HL-60/S4 treated with phorbol 12-myristate 13-acetate at 8.2 ng/mL for 4 days and 3 days (cell line): ENCODE measurements around the gene ZNF546.
"Not testable (repeated sequence)": the region's sequence is repeated elsewhere in the genome, so short reads cannot be mapped to it uniquely, and the experiment has no call there.

ENCODE experiments used
- in situ Hi-C: fragments of 300-500 bp; cut with MboI; formaldehyde crosslinking; loops from 2 replicates; pipeline ENCODE4 v1.15.0; 2022; ENCODE audit warnings: low sequenced_read_pairs

Gene ZNF546

DNA sequence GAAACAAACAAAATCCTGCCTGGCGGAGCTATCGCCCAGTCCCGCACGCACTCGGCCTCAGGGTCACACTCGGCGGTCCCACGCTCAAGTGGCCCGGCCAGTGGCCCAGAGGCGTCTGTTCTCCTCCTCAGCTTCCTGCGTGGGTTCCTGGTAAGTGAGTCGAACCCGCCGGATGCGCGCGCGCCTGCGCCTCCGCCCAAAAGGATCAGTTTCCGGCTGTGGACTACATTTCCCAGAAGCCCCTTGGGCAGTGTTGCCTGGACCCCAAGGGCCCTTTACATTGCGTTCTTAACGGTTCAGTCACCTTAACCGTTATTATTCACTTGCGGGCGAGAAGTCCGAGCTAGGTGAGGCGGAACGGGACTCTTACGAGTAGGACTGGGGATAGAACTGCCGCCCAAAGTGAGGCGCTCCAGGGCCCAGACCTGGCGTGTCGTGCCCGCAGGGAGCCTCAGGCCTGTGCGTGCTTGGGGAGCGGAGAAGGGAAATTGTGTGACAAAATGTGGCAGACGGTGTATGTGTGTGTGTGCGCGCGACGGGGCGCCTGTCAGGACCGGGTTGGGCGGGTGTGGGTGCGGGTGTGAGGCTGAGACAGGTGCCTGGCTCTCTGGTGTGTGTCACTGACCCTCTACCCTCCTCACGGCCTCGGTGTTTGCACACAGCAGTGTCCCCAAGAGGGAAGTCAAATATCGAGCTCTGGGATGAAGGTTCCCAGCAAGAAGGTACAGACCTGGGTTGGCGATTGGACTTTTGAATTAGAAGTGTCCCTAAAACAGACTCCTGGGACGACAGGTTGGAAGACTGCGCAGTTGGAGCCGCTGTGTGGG lies at the start of gene ZNF546:
ZNF546 (plus strand) TSS at position 250 of the 827 bp plus-strand sequence. CDS start 1,267 bp downstream, outside the sequence.
- in situ Hi-C loops = no loop called here

DNA sequence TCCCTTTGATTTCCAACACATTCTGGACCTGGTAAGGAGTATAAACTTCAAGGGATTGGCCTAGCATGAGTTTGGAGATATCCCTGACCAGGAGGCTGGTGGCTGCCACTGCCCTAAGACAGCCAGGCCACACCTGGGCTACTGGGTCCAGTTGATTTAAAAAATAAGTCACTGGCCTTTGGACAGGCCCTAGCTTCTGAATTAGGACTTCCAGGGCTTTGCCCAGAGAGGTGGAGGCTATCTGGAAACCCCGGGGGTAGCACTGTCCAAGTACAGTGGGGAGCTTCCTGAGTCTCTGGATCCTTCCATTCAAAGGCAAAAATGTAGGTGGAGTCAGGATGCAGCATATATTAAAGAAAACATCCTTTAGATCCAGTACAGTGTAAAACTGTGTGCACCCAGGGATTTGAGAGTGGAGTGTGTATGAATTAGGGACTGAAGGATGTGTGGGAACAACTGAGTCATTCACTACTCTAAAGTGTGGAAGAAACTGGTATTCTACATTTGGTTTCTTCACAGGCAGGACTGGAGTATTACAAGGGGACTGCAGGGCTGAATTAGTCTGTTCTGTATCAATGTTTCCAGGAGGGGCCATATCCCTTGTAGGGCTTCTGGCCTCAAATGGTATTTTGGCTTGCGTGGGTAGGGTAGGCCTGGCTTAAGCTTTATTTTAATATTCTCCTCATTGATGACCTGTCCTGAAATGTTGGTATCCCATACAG lies 47.7 kb upstream of the ZNF546 start:
- in situ Hi-C loops = no loop called here

DNA sequence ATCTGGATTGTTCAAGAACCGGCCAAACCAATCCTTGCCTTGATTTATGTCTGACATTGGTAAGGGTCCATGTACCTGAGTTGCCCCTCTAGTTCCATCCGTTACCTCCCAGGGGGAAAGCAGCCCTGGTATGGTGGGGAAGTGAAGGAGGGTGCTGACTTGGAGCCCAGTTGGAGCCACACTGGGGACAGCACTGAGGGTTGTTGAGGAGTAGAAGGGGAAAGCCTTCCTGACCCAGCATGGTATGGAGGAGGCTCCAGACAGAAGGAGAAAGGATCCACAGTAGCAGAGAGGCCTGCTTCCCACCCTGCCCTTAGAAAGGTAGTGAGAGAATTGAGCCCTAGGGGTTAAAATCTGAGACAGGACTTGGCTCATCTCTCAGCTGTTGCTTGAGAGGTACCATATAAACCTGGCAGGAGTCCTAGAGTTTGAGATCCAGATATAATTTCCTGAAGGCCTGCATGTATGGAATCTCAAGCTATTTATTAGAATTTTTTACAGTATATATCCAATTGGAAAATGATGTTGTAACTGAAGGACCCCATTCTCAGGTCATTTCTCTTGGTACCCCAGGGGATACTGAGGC lies 45.7 kb upstream of the ZNF546 start:
- in situ Hi-C loops = no loop called here

DNA sequence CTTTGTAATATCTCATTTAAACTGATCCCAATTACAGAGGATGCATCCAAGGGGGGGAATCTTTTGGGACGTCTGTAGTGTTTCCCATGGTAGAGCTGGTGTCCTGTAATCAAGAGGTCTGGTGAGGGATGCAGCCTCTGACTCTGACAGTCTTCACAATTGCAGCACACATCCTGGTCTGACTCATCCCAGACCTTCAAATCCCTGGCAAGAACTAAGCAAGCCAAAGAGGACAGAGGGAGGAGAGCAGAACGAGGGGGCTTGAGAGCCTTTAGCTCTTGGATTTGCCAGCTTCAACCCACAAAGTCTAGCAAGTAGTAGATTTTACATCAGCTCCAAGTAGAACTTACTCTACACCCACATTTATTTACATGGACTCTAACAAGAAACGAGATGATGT lies 45.2 kb upstream of the ZNF546 start:
- in situ Hi-C loops = no loop called here

DNA sequence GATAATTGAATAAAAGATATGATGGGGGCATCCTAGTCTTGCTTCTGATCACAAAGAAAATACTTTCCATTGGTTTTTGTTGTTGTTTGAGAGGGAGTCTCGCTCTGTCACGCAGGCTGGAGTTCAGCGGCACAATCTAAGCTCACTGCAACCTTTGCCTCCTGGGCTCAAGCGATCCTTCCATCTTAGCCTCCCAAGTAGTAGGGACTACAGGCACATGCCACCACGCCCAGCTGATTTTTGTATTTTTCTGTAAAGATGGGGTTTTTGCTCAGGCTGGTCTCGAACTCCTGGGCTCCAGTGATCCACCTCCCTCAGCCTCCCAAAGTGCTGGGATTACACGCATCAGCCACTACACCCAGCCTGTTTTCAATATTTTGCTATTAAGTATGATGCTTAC lies 42.9 kb upstream of the ZNF546 start:
- in situ Hi-C loops = no loop called here

DNA sequence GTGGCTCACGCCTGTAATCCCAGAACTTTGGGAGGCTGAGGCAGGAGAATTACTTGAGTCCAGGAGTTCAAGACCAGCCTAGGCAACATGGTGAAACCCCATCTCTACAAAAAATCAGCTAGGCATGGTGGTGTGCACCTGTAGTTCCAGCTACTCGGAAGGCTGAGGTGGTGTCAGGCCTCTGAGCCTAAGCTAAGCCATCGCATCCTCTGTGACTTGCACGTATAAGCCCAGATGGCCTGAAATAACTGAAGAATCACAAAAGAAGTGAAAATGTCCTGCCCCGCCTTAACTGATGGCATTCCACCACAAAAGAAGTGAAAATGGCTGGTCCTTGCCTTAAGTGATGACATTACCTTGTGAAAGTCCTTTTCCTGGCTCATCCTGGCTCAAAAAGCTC lies 39.0 kb upstream of the ZNF546 start:
- in situ Hi-C loops = not testable (repeated sequence)

DNA sequence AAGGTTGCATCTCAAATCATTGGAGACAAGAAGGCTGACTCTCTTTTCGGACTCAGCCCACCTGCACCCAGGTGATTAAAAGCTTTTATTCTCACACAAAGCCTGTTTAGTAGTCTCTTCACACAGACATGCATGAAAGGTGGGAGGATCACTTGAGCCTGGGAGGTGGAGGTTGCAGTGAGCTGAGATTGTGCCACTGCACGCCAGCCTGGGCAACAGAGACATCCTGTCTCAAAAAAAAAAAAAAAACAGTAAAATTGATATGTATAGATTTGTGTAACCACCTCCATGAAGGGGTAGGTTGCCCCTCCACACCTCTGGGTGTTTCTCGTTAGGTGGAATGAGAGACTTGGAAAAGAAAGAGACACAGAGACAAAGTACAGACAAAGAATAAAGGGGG lies 37.9 kb upstream of the ZNF546 start:
- in situ Hi-C loops = not testable (repeated sequence)

DNA sequence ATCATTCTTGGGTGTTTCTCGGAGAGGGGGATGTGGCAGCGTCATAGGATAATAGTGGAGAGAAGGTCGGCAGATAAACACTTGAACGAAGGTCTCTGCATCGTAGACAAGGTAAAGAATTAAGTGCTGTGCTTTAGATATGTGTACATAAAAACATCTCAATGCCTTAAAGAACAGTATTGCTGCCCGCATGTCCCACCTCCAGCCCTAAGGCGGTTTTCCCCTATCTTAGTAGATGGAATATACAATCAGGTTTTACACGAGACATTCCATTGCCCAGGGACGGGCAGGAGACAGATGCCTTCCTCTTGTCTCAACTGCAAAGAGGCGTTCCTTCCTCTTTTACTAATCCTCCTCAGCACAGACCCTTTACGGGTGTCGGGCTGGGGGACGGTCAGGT lies 37.5 kb upstream of the ZNF546 start:
- in situ Hi-C loops = not testable (repeated sequence)

DNA sequence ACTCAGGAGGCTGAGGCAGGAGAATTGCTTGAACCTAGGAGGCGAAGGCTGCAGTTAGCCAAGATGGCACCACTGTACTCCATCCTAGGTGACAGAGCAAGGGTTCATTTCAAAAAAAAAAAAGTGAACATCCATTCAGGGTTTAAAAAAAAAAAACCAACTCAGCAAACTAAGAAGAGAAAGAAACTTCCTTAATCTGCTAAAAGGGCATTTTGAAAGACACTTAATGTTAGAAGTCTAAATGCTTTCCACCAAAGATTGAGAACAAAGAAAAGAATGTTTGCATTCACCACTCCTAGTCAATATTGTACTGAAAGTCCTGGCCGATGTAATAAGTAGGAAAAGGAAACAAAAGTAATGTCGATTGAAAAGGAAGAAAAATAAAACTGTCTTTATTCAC lies 33.0 kb upstream of the ZNF546 start:
- in situ Hi-C loops = no loop called here

DNA sequence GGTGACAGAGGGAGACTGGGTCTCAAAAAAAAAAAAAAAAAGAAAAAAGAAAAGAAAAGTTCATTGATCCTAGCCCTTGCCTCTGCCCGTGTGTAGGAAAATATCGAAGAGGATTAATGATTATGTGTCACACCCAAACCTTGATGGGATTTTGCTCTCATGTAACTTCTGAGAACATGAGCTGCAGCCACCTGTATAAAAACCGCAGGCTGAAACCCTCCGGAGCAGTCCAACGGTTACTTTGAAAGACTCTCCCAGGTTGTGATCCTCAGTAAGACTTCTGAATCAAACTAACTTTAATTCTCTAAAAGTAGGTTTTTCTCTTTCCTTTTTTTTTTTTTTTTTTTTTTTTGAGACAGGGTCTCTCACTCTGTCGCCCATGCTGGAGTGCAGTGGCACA lies 30.2 kb upstream of the ZNF546 start:
- in situ Hi-C loops = no loop called here

DNA sequence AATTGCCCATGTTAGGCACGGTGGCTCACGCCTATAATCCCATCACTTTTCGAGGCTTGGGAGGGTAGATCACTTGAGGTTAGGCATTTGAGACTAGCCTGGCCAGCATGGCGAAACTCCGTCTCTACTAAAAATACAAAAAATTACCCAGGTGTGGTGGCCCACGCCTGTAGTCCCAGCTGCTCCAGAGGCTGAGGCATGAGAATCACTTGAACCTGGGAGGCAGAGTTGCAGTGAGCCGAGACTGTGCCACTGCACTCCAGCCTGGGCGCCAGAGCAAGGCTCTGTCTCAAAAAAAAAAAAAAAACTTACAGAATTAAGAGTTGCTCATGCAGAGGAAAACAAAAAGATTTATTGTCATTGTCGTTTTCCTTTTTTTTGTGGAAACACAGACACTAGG lies 29.3 kb upstream of the ZNF546 start:
- in situ Hi-C loops = no loop called here

DNA sequence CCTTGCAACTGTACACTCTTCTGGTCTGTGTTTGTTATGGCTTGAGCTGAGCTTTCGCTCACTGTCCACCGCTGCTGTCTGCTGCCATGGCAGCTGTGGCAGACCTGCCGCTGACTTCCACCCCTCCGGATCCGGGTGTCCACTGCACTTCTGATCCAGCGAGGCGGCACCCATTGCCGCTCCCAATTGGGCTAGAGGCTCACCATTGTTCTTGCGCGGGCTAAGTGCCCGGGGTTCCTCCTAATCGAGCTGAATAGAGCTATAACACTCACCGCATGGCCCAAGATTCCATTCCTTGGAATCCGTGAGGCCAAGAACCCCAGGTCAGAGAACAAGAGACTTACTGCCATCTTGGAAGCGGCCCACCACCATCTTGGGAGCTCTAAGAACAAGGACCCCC lies 28.1 kb upstream of the ZNF546 start:
- in situ Hi-C loops = no loop called here

DNA sequence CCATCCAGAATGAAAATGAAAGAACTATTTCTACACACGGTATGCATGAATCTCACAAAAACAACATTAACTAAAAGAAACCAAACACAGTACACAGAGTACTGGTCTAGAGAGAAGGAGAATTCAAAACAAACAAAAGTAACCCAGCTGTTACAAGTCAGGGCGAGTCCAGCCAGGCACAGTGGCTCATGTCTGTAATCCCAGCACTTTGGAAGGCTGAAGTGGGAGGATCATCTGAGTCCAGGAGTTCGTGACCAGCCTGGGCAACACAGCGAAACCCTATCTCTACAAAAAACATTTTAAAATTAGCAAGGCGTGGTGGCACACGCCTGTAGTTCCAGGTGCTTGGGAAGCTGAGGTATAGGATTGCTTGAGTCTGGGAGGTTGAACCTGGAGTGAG lies 27.6 kb upstream of the ZNF546 start:
- in situ Hi-C loops = no loop called here

DNA sequence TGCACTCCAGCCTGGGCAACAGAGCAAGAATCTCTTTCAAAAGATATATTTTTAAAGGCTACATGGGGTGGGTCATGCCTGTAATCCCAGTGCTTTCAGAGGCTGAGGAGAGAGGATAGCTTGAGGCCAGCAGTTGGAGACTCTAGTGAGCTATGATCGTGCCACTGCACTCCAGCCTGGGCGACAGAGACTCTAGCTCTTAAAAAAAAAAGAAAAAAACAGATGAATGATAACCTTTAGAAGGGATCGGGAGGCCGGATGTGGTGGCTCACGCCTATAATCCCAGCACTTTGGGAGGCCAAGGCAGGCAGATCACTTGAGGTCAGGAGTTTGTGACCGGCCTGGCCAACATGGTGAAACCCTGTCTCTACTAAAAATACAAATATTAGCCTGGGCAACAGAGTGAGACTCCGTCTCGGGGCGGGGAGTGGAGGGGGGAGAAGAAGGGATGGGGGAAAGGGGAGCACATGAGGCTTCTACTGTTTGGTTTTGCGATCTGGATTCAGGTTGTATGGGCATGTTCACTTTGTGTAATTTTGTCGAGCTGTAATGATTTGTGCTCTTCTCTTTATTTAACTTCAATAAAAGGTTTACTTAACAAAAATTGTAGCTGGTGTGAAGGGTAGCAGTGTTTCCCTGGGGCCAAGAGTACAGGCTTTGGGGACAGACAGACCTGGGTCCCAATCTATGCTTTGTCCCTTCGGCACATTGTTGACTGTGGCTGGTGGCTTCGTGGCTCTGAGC lies 27.0 kb upstream of the ZNF546 start:
- in situ Hi-C loops = no loop called here

DNA sequence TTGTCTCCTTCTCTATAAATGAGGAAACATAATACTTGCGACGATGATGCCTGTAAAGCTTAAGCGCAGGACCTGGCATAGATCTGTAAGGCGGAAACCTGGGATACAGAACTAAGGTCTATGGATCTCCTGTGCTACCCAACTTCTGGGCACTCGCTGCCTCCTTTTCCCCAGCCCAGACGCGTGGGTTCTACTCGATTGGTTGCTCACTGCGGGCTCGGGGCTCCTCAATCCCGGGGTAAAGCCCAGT lies 26.5 kb upstream of the ZNF546 start:
- in situ Hi-C loops = no loop called here

DNA sequence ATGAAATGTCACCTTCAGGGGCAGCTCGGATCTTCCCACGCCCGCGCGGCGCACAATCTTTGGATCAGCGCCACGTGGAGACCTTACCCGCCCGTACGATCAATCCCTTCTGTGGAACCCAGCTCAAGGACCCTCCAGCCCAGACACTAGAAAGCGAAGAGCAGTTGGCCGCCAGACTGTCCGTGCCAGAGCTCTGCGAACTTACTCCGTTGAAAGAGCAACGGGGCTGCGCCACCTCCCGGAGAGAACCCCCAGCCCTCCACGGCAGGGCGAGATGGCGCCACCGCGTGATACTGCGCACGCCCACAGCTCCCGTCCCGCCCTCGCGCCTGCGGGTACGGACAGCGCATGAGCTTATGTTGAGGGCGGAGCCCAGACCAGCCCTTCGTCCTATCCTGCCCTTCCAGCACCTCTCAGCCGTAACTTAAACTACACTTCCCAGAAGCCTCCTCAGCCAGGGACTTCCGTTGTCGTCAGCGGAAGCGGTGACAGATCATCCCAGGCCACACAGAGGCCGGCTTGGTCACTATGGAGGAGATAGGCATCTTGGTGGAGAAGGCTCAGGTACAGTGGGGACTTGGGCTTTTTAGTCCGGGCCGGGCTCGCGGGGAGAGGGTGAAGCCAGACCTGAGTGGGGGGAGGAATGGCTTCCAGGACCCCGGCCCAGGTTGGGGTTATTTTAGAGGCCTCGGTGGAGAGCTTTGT lies 26.0 kb upstream of the ZNF546 start, which contains the start of gene PSMC4:
PSMC4 (plus strand) TSS at position 491 of the 705 bp plus-strand sequence; CDS start at position 529, 38 bp downstream.
- in situ Hi-C loops = no loop called here

DNA sequence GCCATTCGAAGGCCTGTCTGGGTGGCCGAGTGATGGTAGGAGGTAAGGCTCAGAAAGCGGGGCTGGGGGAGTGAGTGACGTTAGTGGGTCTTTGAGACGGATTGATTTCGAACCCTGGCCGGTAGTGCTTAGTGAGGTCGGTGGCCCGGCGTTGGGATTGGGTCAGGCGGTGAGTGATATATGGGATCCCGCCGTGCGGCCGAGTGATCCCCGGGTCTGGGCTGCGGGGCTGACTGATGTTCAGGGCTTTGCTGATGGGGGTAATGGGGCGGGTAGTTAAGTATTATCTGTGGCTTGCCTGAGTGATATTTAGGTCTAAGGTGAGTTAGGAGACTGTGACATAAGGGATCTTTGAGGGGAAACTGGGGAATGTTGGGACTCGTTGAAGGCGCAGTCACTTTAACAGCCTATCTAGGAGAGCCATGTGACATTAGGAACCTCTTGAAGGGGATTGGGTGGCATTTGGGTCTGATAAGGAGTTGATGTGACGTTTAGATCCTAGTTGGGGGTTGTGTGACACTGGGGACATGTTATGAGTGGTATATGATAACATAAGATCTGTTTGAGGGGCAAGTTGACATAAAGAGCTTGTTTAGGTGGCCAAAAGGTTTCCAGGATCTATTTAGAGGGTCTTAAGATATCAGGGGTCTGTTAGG lies 25.4 kb upstream of the ZNF546 start:
- in situ Hi-C loops = no loop called here

DNA sequence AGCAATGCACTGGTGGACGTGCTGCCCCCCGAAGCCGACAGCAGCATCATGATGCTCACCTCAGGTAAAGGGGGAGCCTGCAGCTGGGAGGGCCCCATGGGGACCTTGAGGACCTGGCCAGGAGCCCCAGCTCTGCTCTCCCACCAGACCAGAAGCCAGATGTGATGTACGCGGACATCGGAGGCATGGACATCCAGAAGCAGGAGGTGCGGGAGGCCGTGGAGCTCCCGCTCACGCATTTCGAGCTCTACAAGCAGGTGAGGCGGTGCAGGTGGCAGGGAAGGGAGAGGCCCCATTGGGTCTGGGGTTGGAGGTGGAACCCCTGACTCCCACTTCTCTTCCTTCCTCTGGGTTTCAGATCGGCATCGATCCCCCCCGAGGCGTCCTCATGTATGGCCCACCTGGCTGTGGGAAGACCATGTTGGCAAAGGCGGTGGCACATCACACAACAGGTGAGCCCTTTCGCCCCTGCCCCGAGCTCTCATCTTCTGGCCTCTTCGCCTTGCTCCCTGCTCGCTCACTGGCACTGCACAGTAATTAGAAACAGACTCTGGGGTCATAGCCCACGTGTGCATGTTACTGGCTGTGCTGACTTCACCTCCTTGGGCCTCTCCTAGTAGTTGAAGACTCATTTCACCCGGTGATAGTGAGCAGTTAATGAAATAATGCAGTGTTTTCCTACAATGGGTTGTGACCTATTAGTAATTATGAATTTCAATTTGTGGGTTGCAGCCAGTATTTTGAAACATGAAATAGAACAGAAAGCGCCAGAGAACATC lies 22.3 kb upstream of the ZNF546 start:
- in situ Hi-C loops = no loop called here

DNA sequence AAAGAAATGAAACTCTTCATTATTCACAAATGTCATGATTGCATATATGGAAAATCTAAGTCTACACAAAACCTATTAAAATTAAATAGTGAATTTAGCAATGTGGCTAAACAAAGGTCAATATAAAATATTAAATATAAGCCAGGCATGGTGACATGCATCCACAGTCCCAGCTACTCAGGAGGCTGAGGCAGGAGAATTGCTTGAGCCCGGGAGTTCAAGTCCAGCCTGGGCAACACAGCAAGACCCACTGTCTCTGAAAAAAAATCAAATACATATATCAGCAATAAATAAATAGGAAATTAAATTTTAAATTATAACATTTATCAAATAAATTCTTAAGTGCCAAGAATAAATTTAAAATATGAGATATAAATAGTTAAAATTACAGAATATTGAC lies 14.0 kb upstream of the ZNF546 start:
- in situ Hi-C loops = no loop called here
